Testis (tissue), 2 donors: Measurements from ENCODE around the gene YDJC.

Experiments used
- CTCF ChIP-seq, 3 experiments: fragments of 450-650 bp in 2 of 3; fragments of 200-600 bp in 1 of 3; sonication (generic) in 1 of 3; IDR thresholded peaks; one replicate each; pipeline ENCODE4 v1.5.1; 2016 to 2019; ENCODE audit warnings: antibody characterized with exemption in 3 of 3, mild to moderate bottlenecking in 2 of 3, moderate library complexity in 1 of 3
- POLR2A ChIP-seq: fragments of 450-650 bp; IDR thresholded peaks from one replicate; pipeline ENCODE4 v1.6.1; 2017; ENCODE audit warnings: antibody characterized with exemption, mild to moderate bottlenecking, moderate library complexity

- TF ChIP-seq POLR2A = no peak
- no peak for TF ChIP-seq CTCF (IDR thresholded peaks at IDR 0.05)
Observed at GRCh38 chr22:21652547-21653545, 23.0 kb upstream of the YDJC start.
